GM10847 (cell line): ENCODE data around the gene AP5Z1.

Experiments
- POLR2A ChIP-seq: IDR thresholded peaks from 2 replicates; pipeline ENCODE4 v1.6.1; 2011; ENCODE audit not compliant: insufficient read length; ENCODE audit errors: extremely low read depth

Gene AP5Z1

GRCh38 chr7:4831723-4832495, 56.5 kb downstream of the AP5Z1 start:
- no peak for TF ChIP-seq POLR2A

GRCh38 chr7:4832711-4833110, 57.3 kb downstream of the AP5Z1 start:
- TF ChIP-seq POLR2A = no peak

GRCh38 chr7:4833176-4833575, 57.8 kb downstream of the AP5Z1 start:
- no peak for TF ChIP-seq POLR2A

- no peak for TF ChIP-seq POLR2A
Measured at GRCh38 chr7:4833691-4834600, 58.5 kb downstream of the AP5Z1 start.

GRCh38 chr7:4834601-4835397, 59.4 kb downstream of the AP5Z1 start:
- TF ChIP-seq POLR2A = no peak

GRCh38 chr7:4835398-4836205, 60.2 kb downstream of the AP5Z1 start:
- no peak for TF ChIP-seq POLR2A

- TF ChIP-seq POLR2A = no peak
Measured at GRCh38 chr7:4836206-4836661, 60.8 kb downstream of the AP5Z1 start.

- TF ChIP-seq POLR2A = no peak
Measured at GRCh38 chr7:4837041-4837802, 61.8 kb downstream of the AP5Z1 start.

- no peak for TF ChIP-seq POLR2A
Measured at GRCh38 chr7:4837803-4838625, 62.6 kb downstream of the AP5Z1 start.

- TF ChIP-seq POLR2A = no peak
Measured at GRCh38 chr7:4838626-4839334, 63.4 kb downstream of the AP5Z1 start.

GRCh38 chr7:4840079-4840501, 64.7 kb downstream of the AP5Z1 start:
- TF ChIP-seq POLR2A = no peak
